DND-41 (cell line): ENCODE data around the gene SLC39A11.

ENCODE experiments used
- CTCF ChIP-seq: IDR thresholded peaks from 2 replicates; pipeline ENCODE4 v1.5.1; 2012; ENCODE audit warnings: borderline replicate concordance, low read length, moderate library complexity, mild to moderate bottlenecking; ENCODE audit not compliant: poor library complexity, severe bottlenecking; ENCODE audit errors: extremely low read depth
- EZH2 ChIP-seq: IDR thresholded peaks from 3 replicates; pipeline ENCODE4 v1.6.1; 2012; ENCODE audit warnings: borderline replicate concordance, low read depth, mild to moderate bottlenecking, moderate library complexity, low read length, inconsistent platforms; ENCODE audit not compliant: severe bottlenecking

GRCh38 chr17:72869630-72870029 is 222.9 kb downstream of the SLC39A11 start:
- TF ChIP-seq EZH2 (no peak), CTCF (no peak)
